Breast epithelium (tissue), 4 donors: ENCODE measurements around the gene SRGAP1. TPM values are rescaled to one million over a fixed set of nuclear protein-coding genes. Genes with fewer than 3 reads are reported as not detected.

Experiments used
- DNase-seq, 2 donors: peaks; one replicate each; pipeline ENCODE4 v3.0.0-alpha.2; 2019; ENCODE audit warnings: low spot score in 2 of 2
- H3K27ac ChIP-seq, 2 donors: fragments of 200-600 bp; sonication (generic) in 1 of 2; one replicate each; pipeline ENCODE4 v1.5.1; 2016 to 2019; ENCODE audit warnings: mild to moderate bottlenecking in 1 of 2
- H3K27me3 ChIP-seq, 2 donors: fragments of 200-600 bp; sonication (generic) in 1 of 2; one replicate each; pipeline versions ENCODE4 v1.5.1 to v1.6.0; 2017 to 2019; ENCODE audit warnings: control low read depth in 1 of 2, mild to moderate bottlenecking in 1 of 2
- H3K36me3 ChIP-seq: fragments of 200-600 bp; one replicate; pipeline ENCODE4 v1.5.1; 2019
- H3K4me1 ChIP-seq, 2 donors: fragments of 200-600 bp; sonication (generic); one replicate each; pipeline ENCODE4 v1.5.1; 2016 to 2019; ENCODE audit warnings: control low read depth in 1 of 2
- H3K4me3 ChIP-seq, 3 donors: fragments of 200-600 bp; sonication (generic); 1 replicate in 2 of 3; 2 replicates in 1 of 3; pipeline ENCODE4 v1.5.1; 2016 to 2019; ENCODE audit warnings: mild to moderate bottlenecking in 3 of 3, moderate library complexity in 2 of 3
- H3K9me3 ChIP-seq, 2 donors: fragments of 200-600 bp; sonication (generic) in 1 of 2; one replicate each; pipeline ENCODE4 v1.5.1; 2016 to 2019; ENCODE audit warnings: control low read depth in 1 of 2
- POLR2A ChIP-seq: fragments of 450-650 bp; IDR thresholded peaks from one replicate; pipeline ENCODE4 v1.6.1; 2016; ENCODE audit warnings: antibody characterized with exemption, mild to moderate bottlenecking, moderate library complexity
- POLR2AphosphoS5 ChIP-seq, 3 donors: sonication (generic); formaldehyde crosslinking; IDR thresholded peaks; one replicate each; pipeline ENCODE4 v1.6.1; 2017; ENCODE audit warnings: antibody characterized with exemption in 3 of 3
- intact Hi-C: fragments of 100-400 bp; cut with DNase I; formaldehyde crosslinking; loops from one replicate; pipeline ENCODE4 v1.15.1; 2023; ENCODE audit warnings: low total_unique reads
- total RNA-seq, 3 donors: library from RNA; depleted of rRNA; stranded (reverse); fragments of >200 nt; gene quantifications; one replicate each; pipeline ENCODE4 v1.1.0, GENCODE V29; 2016
- TF ChIP-seq, protein P1 (sequence below), 3 donors: fragments of 450-650 bp; IDR thresholded peaks; one replicate each; pipeline ENCODE4 v1.5.1; 2016 to 2017; ENCODE audit warnings: antibody characterized with exemption in 3 of 3, mild to moderate bottlenecking in 3 of 3, moderate library complexity in 3 of 3

The SRGAP1 gene
- total RNA-seq, 3 donors from 2014 or later: 20.3 to 58.7 (median 29.3) TPM

DNA sequence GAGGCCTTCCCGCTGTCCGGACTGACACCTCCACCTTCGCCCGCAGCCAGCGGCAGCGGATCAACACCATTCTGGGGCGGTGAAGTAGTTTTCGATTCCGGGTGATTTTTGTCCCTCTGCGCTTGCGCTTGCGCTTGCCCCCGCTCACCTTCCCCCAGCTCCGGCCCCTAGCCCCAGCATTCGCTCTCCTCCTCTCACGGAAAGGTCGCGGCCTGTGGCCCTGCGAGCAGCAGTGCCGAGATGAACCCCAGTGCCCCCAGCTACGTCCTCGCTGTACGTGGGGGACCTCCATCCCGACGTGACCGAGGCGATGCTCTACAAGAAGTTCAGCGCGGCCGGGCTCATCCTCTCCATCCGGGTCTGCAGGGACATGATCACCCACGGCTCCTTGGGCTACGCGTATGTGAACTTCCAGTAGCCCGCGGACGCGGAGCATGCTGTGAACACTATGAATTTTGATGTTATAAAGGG lies 22.7 kb upstream of the SRGAP1 start:
- intact Hi-C loops: no loop called here
- TF ChIP-seq, protein P1, sequence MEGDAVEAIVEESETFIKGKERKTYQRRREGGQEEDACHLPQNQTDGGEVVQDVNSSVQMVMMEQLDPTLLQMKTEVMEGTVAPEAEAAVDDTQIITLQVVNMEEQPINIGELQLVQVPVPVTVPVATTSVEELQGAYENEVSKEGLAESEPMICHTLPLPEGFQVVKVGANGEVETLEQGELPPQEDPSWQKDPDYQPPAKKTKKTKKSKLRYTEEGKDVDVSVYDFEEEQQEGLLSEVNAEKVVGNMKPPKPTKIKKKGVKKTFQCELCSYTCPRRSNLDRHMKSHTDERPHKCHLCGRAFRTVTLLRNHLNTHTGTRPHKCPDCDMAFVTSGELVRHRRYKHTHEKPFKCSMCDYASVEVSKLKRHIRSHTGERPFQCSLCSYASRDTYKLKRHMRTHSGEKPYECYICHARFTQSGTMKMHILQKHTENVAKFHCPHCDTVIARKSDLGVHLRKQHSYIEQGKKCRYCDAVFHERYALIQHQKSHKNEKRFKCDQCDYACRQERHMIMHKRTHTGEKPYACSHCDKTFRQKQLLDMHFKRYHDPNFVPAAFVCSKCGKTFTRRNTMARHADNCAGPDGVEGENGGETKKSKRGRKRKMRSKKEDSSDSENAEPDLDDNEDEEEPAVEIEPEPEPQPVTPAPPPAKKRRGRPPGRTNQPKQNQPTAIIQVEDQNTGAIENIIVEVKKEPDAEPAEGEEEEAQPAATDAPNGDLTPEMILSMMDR (IDR thresholded peaks at IDR 0.05): no peak
- H3K27ac ChIP-seq: peak overlapping the region; percentile 27 to 59

GRCh38 chr12:63822352-63822751 lies 22.1 kb upstream of the SRGAP1 start:
- DNase-seq: no peak
- Histone ChIP-seq H3K27me3 (no peaks in the 10 kb centered on the region), H3K9me3 (no peaks in the 10 kb centered on the region), H3K4me1 (no peaks in the 10 kb centered on the region), H3K36me3 (no peaks in the 10 kb centered on the region), H3K27ac (peak overlapping the region in 1 of 2 donors; percentile 59), H3K4me3 (peak overlapping the region in 2 of 3 donors; percentile 59 to 80)
- no peak for TF ChIP-seq POLR2AphosphoS5 (IDR thresholded peaks at IDR 0.05)
- TF ChIP-seq POLR2A: no peak
- TF ChIP-seq, protein P1 (IDR thresholded peaks at IDR 0.05): no peak
- intact Hi-C loops: no loop called here

More for the DNA sequence above, 22.7 kb upstream of the SRGAP1 start:
- H3K9me3 ChIP-seq: no peaks in the 10 kb centered on the region
- no peaks in the 10 kb centered on the region for H3K4me1 ChIP-seq
- H3K36me3 ChIP-seq: no peaks in the 10 kb centered on the region
- DNase-seq: no peak
- peak overlapping the region; percentile 39 to 80 (median 59) for H3K4me3 ChIP-seq
- no peaks in the 10 kb centered on the region for H3K27me3 ChIP-seq

DNA sequence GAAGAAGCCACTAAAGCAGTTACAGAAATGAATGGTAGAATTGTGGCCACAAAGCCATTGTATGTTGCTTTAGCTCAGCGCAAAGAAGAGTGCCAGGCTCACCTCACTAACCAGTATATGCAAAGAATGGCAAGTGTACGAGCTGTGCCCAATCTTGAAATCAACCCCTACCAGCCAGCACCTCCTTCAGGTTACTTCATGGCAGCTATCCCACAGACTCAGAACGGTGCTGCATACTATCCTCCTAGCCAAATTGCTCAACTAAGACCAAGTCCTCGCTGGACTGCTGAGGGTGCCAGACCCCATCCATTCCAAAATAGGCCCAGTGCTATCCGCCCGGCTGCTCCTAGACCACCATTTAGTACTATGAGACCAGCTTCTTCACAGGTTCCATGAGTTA lies 21.5 kb upstream of the SRGAP1 start:
- no peak for DNase-seq
- no peak overlapping the region for H3K27ac ChIP-seq

GRCh38 chr12:63826006-63826585 lies 18.4 kb upstream of the SRGAP1 start:
- Histone ChIP-seq H3K36me3 (no peaks in the 10 kb centered on the region), H3K27ac (no peak overlapping the region), H3K4me3 (no peak overlapping the region), H3K4me1 (no peaks in the 10 kb centered on the region), H3K27me3 (no peaks in the 10 kb centered on the region), H3K9me3 (no peaks in the 10 kb centered on the region)
- intact Hi-C loops: no loop called here
- no peak for DNase-seq
- no peak for TF ChIP-seq POLR2A
- TF ChIP-seq, protein P1 (IDR thresholded peaks at IDR 0.05): peak; percentile 51 to 75 (median 67)

More for the DNA sequence above, 21.5 kb upstream of the SRGAP1 start:
- Histone ChIP-seq H3K9me3 (no peaks in the 10 kb centered on the region), H3K36me3 (no peaks in the 10 kb centered on the region), H3K4me1 (no peaks in the 10 kb centered on the region), H3K27me3 (no peaks in the 10 kb centered on the region), H3K4me3 (no peak overlapping the region)
- intact Hi-C loops: no loop called here
- TF ChIP-seq POLR2AphosphoS5 (IDR thresholded peaks at IDR 0.05) (no peak), POLR2A (no peak)
- TF ChIP-seq, protein P1 (IDR thresholded peaks at IDR 0.05): no peak

- Histone ChIP-seq H3K27me3 (no peaks in the 10 kb centered on the region), H3K27ac (no peak overlapping the region), H3K9me3 (no peaks in the 10 kb centered on the region), H3K4me3 (no peak overlapping the region), H3K4me1 (no peaks in the 10 kb centered on the region), H3K36me3 (no peaks in the 10 kb centered on the region)
- TF ChIP-seq POLR2AphosphoS5 (IDR thresholded peaks at IDR 0.05): no peak
- TF ChIP-seq POLR2A: no peak
- TF ChIP-seq, protein P1 (IDR thresholded peaks at IDR 0.05): no peak
- no peak for DNase-seq
- intact Hi-C loops: no loop called here
These were observed 15.6 kb upstream of the SRGAP1 start for GRCh38 chr12:63828867-63829266.
